Stimulated activated memory B cell treated with anti-CD40 and anti-IgM and Interleukin-4, amounts not matched to agents 10 μg/mL and 1 μg/mL and 100 μg/mL, for 72 hours (primary cell): ENCODE data around the gene CILP2.

Source experiments
- ATAC-seq: fragments of 150-1000 bp; cut with Tn5 transposase; 2 replicates; pipeline ENCODE4 v1.10.0; 2021
- H3K27ac Mint-ChIP-seq: one replicate; pipeline ENCODE4 v1.8.0; 2022; ENCODE audit warnings: mild to moderate bottlenecking, mixed read lengths
- H3K27me3 Mint-ChIP-seq: one replicate; pipeline ENCODE4 v1.8.0; 2022; ENCODE audit warnings: mixed read lengths
- H3K36me3 Mint-ChIP-seq: one replicate; pipeline ENCODE4 v1.8.0; 2022; ENCODE audit warnings: mixed read lengths
- H3K4me1 Mint-ChIP-seq: one replicate; pipeline ENCODE4 v1.8.0; 2022; ENCODE audit warnings: mixed read lengths
- H3K4me3 Mint-ChIP-seq: one replicate; pipeline ENCODE4 v1.8.0; 2022; ENCODE audit warnings: mild to moderate bottlenecking, moderate library complexity, mixed read lengths
- H3K9me3 Mint-ChIP-seq: one replicate; pipeline ENCODE4 v1.8.0; 2022; ENCODE audit warnings: mixed read lengths

Gene CILP2

GRCh38 chr19:19579533-19580361 is 41.7 kb downstream of the CILP2 start:
- Mint-ChIP-seq H3K27me3 (no peaks in the 10 kb centered on the region), H3K4me3 (no peak overlapping the region), H3K36me3 (peaks cover 36% of the 10 kb centered on the region), H3K4me1 (peaks cover 19% of the 10 kb centered on the region), H3K9me3 (no peaks in the 10 kb centered on the region), H3K27ac (no peak overlapping the region)
- ATAC-seq: no peak

- peaks cover 35% of the 10 kb centered on the region for H3K36me3 Mint-ChIP-seq
- H3K9me3 Mint-ChIP-seq: no peaks in the 10 kb centered on the region
- peaks cover 16% of the 10 kb centered on the region for H3K4me1 Mint-ChIP-seq
- no peaks in the 10 kb centered on the region for H3K27me3 Mint-ChIP-seq
- no peak overlapping the region for H3K4me3 Mint-ChIP-seq
- peak overlapping the region; percentile 50 for H3K27ac Mint-ChIP-seq
- ATAC-seq: no peak
Observed at GRCh38 chr19:19580418-19580817, 42.4 kb downstream of the CILP2 start.

- no peak overlapping the region for H3K4me3 Mint-ChIP-seq
- peak overlapping the region; percentile 50 for H3K27ac Mint-ChIP-seq
- no peaks in the 10 kb centered on the region for H3K27me3 Mint-ChIP-seq
- no peaks in the 10 kb centered on the region for H3K9me3 Mint-ChIP-seq
- no peak for ATAC-seq
- H3K4me1 Mint-ChIP-seq: peaks cover 13% of the 10 kb centered on the region
- H3K36me3 Mint-ChIP-seq: peaks cover 36% of the 10 kb centered on the region
Observed at GRCh38 chr19:19581391-19581790, 43.3 kb downstream of the CILP2 start.

- ATAC-seq: no peak
- Mint-ChIP-seq H3K4me1 (peaks cover 13% of the 10 kb centered on the region), H3K36me3 (peaks cover 36% of the 10 kb centered on the region), H3K27ac (no peak overlapping the region), H3K27me3 (no peaks in the 10 kb centered on the region), H3K4me3 (no peak overlapping the region), H3K9me3 (no peaks in the 10 kb centered on the region)
Observed at GRCh38 chr19:19582471-19582870, 44.4 kb downstream of the CILP2 start.

GRCh38 chr19:19584356-19584755 is 46.3 kb downstream of the CILP2 start:
- no peaks in the 10 kb centered on the region for H3K9me3 Mint-ChIP-seq
- no peaks in the 10 kb centered on the region for H3K27me3 Mint-ChIP-seq
- peaks cover 13% of the 10 kb centered on the region for H3K4me1 Mint-ChIP-seq
- peaks cover 48% of the 10 kb centered on the region for H3K36me3 Mint-ChIP-seq
- no peak overlapping the region for H3K4me3 Mint-ChIP-seq
- no peak for ATAC-seq
- no peak overlapping the region for H3K27ac Mint-ChIP-seq

- Mint-ChIP-seq H3K27me3 (no peaks in the 10 kb centered on the region), H3K4me3 (no peak overlapping the region), H3K36me3 (peaks cover 42% of the 10 kb centered on the region), H3K4me1 (peaks cover 29% of the 10 kb centered on the region), H3K9me3 (no peaks in the 10 kb centered on the region), H3K27ac (peak overlapping the region; percentile 91)
- no peak for ATAC-seq
Observed at GRCh38 chr19:19587771-19588170, 49.7 kb downstream of the CILP2 start.

- H3K4me1 Mint-ChIP-seq: peaks cover 33% of the 10 kb centered on the region
- no peak for ATAC-seq
- peaks cover 36% of the 10 kb centered on the region for H3K36me3 Mint-ChIP-seq
- H3K27ac Mint-ChIP-seq: peak overlapping the region; percentile 91
- no peaks in the 10 kb centered on the region for H3K9me3 Mint-ChIP-seq
- no peaks in the 10 kb centered on the region for H3K27me3 Mint-ChIP-seq
- no peak overlapping the region for H3K4me3 Mint-ChIP-seq
Observed at GRCh38 chr19:19588546-19588945, 50.5 kb downstream of the CILP2 start.

- Mint-ChIP-seq H3K9me3 (no peaks in the 10 kb centered on the region), H3K4me3 (peak overlapping the region; percentile 49), H3K36me3 (peaks cover 36% of the 10 kb centered on the region), H3K4me1 (peaks cover 46% of the 10 kb centered on the region), H3K27me3 (no peaks in the 10 kb centered on the region), H3K27ac (peak overlapping the region; percentile 91)
- peak; percentile 94 for ATAC-seq
Observed at GRCh38 chr19:19591133-19591825, 53.2 kb downstream of the CILP2 start.

- peaks cover 57% of the 10 kb centered on the region for H3K4me1 Mint-ChIP-seq
- H3K27ac Mint-ChIP-seq: peak overlapping the region; percentile 91
- H3K36me3 Mint-ChIP-seq: peaks cover 36% of the 10 kb centered on the region
- H3K4me3 Mint-ChIP-seq: no peak overlapping the region
- no peaks in the 10 kb centered on the region for H3K27me3 Mint-ChIP-seq
- ATAC-seq: no peak
- no peaks in the 10 kb centered on the region for H3K9me3 Mint-ChIP-seq
Observed at GRCh38 chr19:19592690-19593089, 54.6 kb downstream of the CILP2 start.

GRCh38 chr19:19594381-19594780 is 56.3 kb downstream of the CILP2 start:
- Mint-ChIP-seq H3K27ac (peak overlapping the region; percentile 94), H3K4me3 (no peak overlapping the region), H3K4me1 (peaks cover 74% of the 10 kb centered on the region), H3K36me3 (peaks cover 27% of the 10 kb centered on the region), H3K27me3 (no peaks in the 10 kb centered on the region), H3K9me3 (no peaks in the 10 kb centered on the region)
- no peak for ATAC-seq

GRCh38 chr19:19595171-19595701 is 57.2 kb downstream of the CILP2 start:
- H3K27ac Mint-ChIP-seq: peak overlapping the region; percentile 94
- H3K27me3 Mint-ChIP-seq: no peaks in the 10 kb centered on the region
- no peak for ATAC-seq
- H3K36me3 Mint-ChIP-seq: peaks cover 20% of the 10 kb centered on the region
- no peaks in the 10 kb centered on the region for H3K9me3 Mint-ChIP-seq
- no peak overlapping the region for H3K4me3 Mint-ChIP-seq
- peaks cover 70% of the 10 kb centered on the region for H3K4me1 Mint-ChIP-seq
